Stimulated activated CD4-positive, alpha-beta T cell treated with anti-CD3 and anti-CD28 coated beads, Interleukin-4, amount 100 ng/mL, for 4 hours (primary cell): ENCODE results near the gene SART3.
"Not testable (repeated sequence)": the region's sequence is repeated elsewhere in the genome, so short reads cannot be mapped to it uniquely, and the experiment has no call there.

ENCODE experiments used
- DNase-seq, 2 experiments: peaks; one replicate each; pipeline ENCODE4 v3.0.0-alpha.2; 2020

The SART3 gene

DNA sequence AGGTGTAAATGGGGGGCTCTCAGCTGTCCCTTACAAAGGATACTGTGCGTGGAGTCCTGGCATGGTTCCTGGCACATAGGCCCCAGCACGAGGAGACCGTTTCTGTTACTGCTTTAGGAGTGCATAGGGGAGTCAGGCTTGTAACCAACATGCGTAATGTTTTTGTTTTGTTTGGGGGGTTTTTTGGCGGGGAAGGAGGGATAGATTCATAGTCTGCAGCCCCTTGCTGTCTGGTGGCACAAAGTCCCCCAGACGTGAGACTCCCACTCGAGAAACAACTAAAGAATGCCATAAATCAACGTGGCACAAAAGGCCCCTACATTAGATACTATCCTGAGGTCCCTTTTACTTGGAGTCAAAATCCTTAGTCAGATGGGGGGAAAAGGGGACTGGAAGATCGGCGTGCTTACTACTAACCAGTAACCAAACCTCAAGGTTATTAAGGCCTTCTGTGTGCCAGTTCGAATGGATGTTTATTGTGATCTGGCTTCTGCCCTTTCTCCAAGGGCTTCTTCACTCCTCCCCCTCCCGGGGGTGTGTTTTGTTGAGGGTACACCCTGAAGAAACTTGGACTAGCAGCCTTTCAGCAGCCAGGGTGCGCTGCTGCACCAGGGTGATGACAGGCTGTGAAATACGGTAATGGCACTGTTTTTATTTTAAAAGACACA is 2.3 kb upstream of the SART3 start:
- DNase-seq, result peak; percentile 76 to 86

DNA sequence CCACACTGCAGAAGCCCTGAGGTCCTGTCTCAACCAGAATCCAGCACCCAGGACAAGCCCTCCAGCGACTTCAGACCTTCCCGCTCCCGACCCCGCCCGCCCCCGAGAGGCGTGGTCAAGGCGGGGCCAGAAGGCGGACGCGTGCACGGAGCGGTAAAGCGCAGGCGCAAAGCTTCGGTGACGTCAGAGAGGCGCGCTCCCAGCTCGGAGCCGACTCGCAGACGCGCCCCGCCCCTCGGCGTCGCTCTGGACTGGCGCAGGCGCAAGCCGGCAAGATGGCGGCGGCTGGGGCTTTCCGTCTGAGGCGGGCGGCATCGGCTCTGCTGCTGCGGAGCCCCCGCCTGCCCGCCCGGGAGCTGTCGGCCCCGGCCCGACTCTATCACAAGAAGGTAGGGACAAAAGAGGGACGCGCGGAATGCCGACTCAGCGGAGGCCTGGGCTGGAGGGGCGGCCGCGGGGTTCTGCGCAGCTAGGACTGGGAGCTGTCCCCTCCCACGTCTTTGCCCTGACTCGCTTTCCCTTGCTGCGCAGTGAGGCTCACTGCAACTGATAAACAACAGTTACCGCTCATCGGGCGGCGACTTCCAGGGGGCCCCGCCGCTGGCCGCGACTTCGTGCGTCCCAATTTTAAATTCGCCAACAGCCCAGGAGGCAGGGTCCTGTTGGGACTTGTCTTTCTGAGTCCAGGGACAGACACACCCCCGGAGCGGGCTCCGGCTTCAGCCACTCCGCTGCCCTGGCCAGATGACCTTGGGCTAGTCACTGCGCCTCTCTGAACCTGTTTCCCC is 1.6 kb upstream of the SART3 start, which contains the start of gene ISCU:
Gene ISCU (plus strand): TSS at position 249 of the 788 bp plus-strand sequence. CDS start 27 bp downstream, at position 276.
- peak; percentile 98 to 99 for DNase-seq

DNA sequence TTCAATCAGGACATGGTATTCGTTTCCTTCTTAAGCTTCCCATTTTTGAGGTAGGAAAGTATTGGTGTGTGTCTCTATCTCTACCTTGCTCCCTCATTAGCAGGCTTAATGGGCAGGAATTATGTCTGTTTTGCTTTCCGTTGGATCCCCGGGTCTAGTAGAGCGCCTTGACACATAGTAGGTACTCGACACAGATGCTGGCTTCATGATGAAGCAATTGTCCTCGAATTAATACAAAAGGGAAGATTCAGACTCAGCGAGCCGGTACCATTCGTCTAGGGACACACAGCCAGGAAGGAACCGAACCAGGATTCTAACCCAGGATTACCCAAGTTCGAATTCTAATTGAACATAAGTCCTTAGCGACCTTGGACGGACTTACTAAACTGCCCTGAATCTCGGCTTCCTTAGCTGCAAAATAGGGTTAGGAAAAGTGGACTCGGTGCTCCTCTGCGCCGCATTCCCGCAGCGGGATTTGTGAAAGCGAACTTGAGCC is 927 bp upstream of the SART3 start:
- DNase-seq, result no peak

DNA sequence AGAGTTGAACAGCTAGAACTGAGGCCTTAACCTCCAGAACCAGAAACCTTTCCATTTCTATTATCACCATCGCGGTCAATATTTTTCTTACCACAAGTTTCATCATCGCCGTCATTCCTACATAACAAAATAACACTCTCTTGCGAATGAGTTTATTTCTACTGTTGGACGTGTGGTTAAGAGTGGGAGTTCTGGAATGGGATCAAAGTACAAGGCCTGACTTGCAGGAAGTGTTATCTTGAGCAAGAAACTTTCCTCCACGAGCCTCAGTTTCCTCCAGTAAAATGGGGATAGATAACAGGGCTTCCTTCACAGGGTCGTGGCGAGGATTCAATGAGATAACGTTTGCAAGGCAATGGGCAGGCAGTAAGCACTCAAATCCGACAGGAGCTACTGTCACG is 652 bp downstream of the SART3 start:
- DNase-seq, result no peak

DNA sequence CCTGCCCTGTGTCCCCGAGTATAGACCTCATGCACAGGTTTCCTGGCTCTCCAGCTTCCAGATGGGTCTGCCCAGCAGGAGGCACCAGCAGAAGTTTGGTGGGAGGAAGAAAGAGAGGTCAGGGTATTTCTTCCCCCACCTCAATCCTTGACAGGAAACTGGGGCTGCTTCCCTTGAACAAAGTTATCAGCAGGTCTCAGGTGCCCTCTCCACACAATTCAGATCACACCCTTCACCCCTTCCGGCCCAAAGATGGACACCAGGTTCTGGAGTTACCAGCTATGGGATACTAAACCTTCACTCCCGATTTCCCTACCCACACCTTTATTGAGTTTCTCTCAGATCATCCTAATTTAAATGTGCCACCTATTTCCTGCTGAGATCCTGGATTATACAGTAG is 1.2 kb downstream of the SART3 start:
- DNase-seq, result no peak

DNA sequence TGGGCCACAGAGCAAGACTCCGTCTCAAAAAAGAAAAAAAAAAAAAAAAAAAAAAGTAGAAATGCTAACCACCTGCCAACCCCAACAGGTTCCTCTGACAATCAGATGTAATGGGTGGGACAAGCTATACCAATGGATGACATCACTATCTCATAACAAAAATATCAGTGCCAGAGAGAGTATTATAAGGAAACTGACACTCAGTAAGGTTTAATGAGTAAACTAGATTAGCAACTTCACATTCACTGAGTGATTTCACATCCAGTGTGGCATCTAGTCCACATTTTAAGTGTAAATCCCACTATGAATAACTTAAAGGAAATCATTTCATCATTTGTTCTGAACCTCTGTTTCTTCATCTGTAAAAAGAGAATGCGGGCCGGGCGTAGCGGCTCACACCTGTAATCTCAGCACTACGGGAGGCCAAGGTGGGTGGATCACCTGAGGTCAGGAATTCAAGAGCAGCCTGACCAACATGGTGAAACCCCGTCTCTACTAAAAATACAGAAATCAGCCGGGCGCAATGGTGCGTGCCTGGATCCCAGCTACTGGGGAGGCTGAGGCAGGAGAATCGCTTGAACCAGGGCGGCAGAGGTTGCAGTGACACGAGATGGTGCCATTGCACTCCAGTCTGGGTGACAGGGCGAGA is 1.8 kb downstream of the SART3 start:
- no peak for DNase-seq

DNA sequence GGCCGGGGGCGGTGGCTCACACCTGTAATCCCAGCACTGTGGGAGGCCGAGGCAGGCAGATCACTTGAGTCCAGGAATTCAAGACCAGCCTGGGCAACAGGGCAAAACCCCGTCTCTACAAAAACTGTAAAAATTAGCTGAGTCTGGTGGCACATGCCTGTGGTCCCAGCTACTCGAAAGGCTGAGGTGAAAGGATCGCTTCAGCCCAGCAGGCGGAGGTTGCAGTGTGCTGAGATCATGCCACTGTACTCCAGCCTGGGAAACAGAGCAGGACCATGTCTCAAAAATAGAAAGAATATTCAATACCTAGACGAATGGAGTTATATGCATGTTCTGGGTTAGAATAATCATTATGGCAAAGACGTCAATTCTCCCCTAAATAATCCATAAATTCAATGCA is 5.6 kb downstream of the SART3 start:
- not testable (repeated sequence) for DNase-seq

DNA sequence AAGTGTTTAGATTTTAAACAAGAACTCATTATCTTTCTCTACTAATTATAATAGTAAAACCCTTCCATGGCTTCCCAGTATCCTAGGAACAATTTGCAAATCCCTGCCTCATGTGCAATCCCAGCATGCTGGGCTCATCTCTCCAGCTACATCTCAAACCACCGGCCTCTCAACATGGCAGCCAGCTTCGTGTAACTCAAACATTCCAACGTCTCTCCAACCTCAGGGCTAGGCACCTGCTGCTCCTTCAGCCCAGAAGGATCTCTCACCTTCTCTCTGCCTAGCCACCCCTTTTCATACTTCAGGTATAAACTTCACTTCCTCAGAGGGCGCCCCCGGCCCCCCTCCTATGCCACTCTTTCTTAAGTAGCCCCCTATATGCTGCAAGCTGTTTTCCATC is 7.2 kb downstream of the SART3 start:
- DNase-seq, result no peak

DNA sequence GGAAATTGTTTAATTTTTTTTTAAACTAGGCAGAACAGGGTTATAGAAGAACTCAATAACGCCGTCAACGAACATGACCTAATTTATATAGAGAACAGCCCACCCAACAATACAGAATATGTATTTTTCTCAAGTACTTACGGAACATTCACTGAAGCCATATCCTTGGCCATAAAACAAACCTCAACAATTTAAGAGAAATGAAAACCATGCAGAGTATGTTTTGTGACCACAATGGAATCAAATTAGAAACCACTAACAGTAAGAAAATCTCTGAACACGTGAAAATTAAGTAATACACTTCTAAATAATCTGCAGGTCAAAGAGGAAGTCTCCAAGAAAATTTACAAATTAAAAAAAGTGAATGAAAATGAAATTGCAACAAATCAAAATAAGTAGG is 9.4 kb downstream of the SART3 start:
- DNase-seq, result no peak

DNA sequence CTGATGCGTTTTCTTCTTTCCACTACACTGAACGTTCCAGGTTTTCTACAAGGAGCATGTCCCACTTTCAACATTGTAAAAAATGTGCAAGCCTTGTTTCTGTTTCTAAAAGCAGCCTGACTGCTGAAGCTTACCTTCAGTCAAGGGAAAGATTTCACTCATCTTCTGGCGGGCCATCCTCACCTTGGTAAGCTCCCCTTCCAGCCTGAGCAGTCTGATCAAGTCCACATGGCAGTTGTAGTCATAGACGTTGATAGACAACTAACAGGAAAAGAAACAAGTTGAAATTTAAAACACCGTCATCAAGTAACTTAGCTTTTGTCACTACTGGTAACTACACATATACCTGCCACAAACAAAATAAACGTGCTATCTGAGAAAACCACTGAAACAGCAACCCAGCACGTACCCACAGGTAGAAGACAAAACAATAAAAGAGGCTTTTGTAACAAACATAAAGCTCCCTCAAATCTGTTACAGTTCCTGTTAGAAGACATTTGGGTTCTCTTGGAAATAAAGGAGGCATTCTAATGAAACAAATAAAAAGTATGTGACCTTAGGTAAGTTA is 11.9 kb downstream of the SART3 start:
- DNase-seq, result no peak

DNA sequence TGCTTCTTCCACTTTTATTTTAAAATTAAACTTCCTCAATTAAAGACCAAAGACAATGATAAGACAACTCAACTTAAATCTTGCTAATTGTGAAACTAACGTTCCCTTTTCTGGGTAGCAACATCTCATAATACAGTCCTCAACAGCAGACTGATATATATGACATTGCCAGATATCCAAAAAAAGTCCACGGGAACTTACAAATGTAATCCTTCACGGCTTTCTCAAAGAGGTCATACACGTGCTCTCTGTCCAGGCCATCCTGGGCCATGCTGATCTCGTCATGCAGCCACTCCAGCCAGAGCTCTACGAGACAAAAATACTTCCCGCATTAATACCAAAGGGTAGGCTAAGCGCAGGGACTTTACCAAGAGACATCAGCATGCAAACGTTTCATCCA is 13.3 kb downstream of the SART3 start:
- DNase-seq, result no peak

DNA sequence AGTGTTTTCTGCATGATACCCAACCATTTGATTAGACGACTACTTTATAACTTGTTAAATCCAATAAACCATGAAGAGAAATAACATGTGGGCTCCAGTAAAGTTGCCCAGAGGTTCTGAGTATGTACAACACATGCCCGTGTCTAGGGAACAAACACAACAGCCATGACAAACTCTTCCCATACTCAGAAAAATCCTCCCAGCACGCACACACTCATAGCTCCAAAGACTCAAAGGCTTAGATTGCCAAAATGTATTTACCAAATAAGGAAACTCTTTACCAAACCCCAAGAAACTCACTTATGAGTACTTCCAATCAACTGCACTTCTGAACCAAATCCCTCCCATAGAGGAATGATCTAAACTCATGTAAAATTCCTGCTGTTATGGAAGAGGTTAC is 17.3 kb downstream of the SART3 start:
- DNase-seq, result no peak

DNA sequence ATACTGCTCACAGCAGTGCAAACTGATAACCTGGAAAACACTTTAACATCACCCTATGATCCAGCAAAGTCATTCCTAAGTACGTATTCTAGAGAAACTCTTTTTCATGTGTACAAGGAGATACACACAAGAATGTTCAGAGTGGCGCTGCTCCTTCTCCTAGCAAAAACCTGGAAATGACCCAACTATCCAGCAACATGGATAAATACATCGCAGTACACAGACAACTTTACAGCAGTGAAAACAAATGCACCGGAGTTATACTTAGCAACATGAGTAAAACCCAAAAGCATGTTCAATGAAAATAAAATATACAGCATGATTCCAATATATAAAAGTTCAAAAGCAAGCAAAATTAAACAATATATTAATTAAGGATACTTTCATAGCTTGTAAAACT is 18.7 kb downstream of the SART3 start:
- DNase-seq, result no peak

DNA sequence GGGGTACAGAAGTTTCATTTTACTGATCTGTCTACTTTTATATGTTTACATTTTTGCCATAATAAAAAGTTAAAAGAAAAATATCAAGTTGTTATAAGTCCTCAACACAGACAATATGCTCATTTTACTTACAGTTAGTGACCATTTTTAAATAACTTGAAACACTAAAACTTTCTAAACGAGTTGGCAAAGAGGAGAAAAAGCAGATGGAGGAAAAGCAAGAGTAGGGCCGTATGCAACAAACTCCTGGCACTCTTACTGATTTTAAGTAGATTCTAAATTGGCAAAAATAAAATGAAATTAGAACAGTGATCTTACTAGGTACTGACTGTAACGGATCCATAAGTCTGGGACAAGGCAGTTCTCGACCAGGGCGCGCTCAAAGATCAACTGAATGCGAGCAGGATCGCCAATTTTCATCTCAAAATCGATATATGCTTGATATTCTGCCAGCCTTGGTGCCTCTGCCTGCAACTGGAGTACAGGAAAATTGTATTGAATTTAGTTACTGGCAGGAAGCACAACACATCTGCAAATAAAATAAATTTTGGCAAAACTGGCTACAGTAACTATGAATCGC is 22.3 kb downstream of the SART3 start:
- DNase-seq, result no peak

DNA sequence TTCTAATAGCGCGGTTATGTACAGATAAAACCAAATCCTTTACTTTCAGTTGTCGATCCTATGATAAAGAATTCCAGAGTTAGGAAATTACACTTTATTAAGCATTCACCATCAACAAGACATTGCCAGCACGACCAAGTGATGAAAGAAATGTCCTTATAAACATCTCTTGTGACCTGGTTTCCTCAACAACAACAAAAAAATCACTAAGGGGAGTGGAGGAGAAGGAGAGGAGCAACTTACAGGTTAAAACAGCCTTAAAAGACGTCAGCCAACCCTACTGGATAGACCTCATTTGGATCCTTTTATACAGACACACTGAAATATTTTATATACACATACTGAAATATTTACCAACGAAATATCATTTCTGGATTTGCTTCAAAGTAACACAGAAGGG is 22.8 kb downstream of the SART3 start:
- no peak for DNase-seq

DNA sequence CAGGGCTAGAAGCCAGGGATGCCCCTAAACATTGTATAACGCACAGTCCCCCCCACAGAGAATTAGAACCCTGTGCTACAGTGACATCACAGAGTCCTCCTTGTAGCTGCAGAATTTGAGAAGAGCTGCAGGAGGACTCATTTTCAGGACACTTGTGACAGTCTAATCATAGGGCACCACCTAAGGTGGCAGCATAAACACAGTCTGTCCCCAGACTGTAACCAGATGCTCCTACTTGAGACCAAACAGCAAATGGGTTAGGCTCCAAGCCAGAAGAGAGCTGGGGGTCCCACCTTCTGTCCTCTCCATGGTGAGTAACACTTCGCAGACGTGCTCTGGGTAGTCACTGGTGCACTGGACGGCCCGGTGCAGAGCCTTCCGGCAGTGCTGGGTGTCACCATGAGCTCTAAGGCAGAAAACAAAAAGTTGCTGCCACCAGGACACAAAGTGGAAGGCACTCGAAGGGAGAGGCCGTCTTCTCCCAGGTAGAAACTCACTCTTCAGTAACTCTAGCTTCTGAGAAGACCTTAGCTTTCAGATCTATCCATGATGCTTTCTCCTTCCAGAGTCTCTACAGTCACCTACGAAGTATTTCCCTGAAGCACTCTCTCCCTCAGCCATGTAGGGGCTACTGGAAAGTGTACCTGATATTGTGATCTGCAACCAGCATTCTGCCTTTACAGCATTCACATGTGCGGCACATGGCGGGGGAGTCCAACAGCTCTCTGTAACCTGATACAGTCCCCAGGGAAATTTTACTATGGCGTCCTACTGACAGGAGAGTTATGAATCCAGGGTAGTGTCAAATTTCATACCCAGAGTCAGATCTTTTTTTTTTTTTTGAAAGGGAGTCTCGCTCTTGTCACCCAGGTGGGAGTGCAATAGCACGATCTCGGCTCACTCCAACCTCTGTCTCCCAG is 28.8 kb downstream of the SART3 start:
- no peak for DNase-seq

DNA sequence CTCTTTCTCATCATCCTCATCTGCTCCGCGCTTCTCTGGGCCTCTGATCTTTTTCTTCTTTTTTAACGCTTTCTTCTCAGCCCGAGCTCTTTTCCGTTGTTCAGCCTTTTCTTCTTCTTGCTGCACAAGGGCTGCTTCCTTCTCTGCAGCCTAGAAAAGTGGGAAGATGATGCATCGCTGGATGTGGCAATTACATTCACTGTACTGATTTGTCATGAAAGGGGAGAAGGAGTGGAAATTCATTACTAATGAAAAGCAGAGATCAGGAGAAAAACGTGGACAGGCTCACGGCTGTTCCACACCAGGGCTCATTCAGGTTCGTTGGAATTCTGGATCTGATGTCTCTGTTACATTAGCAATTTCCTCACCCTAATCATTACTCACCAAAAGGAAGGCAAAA is 30.8 kb downstream of the SART3 start:
- no peak for DNase-seq

DNA sequence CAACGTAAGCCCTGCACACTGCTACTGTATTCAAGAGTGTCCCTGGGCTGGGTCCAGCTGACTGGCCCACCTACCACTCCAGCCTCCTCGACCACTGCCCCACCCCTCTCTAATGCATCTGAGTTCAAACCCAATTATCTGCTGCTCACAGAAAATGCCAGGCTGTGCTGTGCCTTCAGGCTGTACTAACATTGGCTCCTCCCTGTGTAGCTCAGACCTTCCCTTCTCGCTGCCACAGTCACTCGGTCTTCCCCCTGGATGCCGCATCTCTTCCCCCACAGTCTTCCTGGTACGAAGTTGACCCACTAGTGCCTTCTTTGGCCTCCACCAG is 33.8 kb downstream of the SART3 start:
- no peak for DNase-seq

DNA sequence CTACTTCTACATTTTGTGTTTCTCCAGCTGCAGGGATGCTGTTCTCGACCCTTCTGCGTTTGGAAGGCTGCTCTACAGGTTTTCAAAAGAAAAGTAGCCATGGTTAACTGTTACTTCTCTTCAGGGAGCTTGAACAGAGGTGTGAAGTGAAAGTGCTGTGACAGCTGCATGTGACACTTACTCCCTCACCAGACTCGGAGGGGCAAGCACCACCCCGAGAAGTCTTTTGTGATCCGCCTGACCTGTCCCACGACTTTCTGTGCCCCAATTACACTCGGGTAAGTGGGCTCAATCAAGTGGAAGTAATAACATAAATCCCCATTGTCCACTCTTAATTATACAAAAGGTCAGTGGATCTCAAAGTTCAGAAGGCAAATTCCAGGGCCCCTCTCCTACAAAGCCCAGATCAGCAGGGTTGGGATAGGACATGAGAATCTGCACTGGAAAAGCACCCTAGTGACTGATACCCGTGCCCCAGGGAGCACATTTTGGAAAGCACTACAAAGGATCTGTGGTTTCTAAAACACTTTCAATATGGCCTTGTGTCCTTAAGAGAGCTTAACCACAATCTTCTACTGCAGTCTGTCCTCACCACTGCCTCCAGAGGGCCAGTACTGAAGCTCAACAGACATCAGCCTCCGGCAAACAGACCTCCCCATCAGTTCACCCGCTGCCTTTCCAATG is 34.3 kb downstream of the SART3 start:
- no peak for DNase-seq

DNA sequence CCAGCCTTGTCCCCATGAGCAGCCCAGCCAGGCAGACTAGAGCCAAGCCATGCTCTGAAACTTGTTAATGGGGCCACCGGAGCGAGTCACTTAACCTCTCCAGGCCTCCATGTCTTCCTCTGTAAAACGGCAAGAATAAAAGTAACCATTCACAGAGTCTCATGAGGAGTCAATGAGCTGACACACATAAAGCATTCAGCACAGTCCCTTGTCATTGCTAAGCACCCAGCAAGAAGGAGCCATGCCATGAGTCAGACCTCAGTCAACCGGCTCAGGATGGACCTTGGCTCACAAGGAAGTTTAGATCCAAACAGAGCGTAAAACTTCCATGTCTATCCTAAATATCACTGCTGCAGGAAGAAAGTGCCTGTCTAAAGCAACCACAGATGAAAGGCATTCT is 35.3 kb downstream of the SART3 start:
- DNase-seq, result no peak

DNA sequence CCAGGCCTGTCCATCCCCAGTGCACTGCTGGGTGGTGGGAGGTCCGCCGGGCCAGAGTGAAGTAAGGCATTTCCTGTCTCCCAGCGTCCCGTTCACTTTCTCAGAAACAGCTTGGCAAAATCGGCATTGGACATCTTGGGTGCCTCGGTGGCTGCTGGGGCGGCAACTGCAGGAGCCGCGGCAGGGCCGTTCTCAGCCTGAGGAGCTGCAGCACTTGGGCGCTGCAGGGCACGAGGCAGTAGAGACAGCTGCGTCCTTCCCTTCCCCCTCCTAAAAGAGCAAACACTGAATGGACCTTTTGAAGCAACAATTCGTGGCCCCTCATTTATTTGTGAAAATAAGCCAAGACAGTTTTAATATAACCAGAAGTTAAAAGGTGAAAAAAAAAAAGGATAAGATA is 37.6 kb downstream of the SART3 start:
- DNase-seq, result no peak

DNA sequence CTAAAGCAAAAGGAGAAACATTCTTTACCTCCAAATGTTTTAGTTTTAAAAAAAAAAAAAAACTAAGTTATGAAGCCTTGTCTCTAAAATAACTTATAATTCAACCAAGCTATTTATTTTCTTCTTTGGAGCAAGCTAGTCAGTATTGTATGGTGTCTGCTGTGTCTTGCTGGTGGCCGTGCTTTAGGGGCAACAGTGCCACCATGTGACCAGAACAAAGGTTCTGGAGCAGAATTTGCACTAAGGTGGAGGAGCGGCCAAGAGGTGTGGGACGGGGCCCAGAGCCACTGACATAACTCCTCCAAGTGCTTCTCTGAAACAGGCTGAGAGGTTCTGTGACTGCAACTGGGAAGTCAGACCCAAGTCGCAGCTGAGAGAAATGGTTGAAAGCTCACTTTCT is 41.4 kb downstream of the SART3 start:
- no peak for DNase-seq
